Measurements from ENCODE around the gene RRAD.

Gene RRAD

GRCh38 chr16:66914541-66914940 lies 10.8 kb downstream of the RRAD start:
- no peak for DNase-seq

DNA sequence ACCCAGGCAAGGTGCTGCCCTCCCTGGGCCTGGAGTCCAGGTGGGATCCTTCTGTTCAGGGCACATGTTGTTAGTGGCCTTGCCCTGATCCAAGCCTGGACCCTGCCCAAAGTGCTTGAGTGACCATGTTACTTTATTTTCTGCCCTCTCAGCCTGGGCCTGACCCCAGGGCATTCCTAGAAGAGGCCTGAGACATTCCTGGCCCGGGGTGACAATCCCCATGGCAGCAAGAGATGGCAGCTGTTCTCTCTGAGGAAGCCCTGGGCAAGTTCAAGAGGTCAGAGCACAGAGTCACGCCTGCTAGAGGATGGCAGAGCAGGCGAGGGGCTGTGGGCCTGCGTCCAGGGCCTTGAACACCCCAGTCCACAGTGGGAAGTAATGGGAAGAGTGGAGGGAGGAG lies 11.6 kb downstream of the RRAD start:
- no peak for DNase-seq

- no peak for DNase-seq
These were observed 12.3 kb downstream of the RRAD start for GRCh38 chr16:66913081-66913480.

DNA sequence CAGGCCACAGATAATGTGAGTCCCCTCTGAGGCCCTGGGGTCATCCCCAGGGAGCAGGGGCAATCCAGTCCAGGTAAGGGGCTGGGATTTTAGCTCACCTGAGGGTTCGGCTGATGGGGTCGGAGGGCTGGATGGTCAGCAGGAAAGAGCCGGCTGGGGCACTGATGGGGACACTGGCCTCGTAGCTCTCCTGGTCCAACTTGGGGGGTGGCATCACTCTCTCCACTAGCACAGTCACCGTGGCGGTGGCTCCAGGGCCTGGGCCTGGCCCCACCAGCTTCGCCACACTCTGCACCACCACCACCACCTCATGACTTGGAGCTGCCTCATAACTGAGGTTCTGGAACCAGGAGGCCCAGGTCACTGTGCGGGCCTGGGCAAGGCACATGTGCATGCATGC lies 13.5 kb downstream of the RRAD start:
- DNase-seq = no peak

- no peak for DNase-seq
These were observed 14.2 kb downstream of the RRAD start for GRCh38 chr16:66911112-66911511.

DNA sequence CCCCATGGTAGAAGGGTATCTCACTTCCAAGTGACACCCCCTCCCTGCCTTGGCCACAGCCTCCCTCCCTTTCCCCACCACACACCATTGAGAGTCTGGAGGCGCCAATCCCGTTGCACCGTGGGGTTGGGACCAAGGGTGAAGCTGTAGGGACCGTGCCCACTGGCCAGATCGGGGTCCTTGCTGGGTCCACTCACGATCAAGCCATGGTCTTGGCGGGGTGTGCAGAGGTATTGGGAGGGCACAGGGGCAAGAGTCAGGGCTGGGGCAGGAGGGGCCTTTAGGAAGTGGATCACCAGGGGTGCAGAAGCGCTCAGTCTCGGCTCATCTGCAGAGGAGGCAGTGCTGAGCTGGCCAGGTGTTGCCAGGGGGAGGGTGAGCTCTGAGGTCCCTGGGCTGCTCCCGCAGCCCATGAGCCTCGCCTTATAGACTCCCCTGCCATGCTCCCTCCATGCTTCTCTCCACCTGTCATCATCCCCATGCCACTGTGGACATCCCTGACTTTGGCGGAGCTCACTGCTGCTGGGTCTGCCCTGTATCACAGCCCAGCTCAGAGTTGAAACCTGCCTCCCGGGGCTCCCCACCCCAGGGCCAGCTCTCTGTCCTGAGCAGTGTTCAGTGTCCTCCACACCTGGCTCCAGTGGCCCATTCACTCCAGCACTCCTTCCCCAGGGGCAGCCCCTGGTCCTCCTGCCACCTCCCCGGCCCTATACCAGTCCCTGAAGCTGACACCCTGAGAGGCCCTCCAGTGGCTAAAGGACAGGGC lies 15.0 kb downstream of the RRAD start:
- DNase-seq = no peak

DNA sequence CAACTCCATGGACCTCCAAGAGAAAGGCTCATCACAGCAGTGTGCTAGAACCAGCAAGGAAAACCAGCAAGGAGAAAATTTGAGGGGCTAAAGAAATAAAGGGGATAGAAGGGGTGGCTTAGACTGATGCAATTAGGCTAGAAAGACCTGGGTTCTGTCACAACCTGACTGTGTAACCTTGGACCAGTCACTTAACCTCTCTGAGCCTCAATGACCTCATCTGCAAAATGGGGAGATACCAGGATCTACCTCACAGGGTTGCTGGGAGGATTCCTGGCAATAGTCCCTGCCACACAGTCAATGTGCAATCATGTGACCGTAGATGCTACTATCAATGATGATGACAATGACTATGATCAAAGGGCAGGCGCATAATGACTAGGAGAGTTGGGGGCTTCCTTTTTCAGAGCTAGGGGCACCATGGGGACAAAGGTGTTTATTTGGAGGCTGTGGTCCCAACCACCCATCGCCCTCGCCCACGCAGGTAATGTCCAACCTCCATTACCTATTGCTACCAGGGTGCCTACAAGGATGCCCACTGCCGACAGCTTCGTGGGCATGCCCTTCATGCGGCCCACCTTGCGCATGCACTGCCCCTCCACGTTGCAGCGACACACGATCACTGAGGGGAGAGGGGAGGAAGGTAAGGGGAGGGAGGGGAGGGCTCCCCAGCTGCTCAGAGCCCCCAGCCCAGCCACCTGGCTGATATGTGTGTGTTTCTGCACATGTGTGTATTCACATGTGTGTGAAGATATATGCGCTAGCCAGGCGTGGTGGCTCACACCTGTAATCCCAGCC lies 16.4 kb downstream of the RRAD start:
- DNase-seq = no peak

- DNase-seq = no peak
These were observed 17.2 kb downstream of the RRAD start for GRCh38 chr16:66908116-66908515.

DNA sequence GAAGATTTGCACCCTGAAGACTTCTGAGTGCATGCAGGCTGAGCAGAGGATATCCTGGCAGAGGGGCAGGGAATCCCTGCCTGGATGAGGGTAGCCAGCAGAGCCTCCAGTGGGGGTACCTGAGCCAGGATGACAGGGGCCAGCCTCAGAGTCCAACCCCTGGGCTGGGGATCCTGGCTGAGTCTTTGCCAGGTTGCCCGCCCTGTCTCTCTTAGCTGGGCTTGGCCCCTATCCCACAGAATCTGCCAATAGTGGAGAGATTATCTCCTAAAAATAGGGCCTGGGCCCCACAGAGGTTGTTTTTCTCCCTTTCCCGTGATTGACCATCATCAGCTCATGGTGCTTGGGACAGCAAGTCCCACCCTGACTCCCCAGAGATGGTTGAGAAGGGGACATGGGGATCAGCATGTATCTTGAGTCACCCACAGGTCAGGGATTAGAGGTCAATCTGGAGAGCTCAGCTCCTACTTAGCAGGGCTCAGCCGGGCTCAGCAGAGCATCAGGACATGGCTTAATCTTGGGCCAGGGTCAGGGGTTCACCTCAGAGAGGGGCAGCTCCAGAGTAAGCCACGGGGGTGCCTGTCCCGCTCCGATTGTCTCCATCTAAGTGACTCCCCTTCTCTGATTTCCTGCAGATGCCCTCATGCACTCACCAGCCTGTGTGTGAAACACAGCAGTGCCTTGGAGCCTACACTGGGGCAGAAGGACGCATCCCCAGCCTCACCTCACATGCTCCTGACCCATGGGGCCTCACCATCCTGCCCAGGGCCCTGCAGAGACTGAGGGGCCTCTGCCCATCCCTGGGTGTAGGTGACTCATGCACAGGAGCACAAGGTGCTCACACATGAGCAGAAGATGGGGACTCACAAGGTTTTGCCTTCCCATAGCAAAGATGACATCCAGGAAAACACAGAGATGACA lies 18.2 kb downstream of the RRAD start:
- no peak for DNase-seq

DNA sequence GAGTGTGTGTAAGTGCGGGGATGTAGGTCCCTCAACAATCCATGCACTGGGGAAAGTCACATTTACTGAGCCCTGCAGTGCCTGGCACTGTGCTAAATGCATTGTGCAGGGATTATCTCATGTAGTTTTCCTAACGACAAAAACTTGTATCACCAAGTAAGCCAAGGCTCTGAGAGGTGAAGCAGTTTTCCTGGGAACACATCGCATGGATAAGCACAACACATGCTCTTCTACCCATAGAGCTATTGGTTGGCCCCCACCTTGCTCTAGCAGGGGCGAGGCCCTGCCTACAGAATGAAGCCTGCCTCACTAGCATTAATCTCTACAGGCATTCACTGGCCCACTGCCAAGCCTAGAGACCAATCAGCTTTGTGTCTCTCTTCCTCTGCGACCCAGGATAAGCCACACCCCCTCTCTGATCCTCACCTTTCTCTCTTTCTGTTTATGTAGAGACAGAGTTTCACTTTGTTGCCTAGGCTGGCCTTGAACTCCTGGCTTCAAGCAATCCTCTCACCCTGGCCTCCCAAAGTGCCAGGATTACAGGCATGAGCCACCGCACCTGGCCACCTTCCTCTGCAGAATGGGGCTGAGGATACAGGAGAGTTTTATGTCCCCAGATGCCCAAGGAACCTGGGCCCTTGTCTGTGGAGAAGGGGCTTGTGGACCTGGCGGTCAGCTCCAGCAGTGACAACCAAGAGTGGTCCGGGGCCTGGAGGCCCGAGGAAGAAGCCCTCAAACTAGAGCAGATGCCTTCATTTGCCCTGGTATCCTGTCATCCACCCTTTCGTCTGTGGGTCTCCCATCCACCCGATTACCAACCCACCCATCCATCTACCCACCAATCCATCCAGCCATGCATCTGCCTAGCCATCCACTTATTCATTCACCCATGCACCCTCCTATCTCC lies 19.4 kb downstream of the RRAD start:
- DNase-seq = peak; percentile 97

DNA sequence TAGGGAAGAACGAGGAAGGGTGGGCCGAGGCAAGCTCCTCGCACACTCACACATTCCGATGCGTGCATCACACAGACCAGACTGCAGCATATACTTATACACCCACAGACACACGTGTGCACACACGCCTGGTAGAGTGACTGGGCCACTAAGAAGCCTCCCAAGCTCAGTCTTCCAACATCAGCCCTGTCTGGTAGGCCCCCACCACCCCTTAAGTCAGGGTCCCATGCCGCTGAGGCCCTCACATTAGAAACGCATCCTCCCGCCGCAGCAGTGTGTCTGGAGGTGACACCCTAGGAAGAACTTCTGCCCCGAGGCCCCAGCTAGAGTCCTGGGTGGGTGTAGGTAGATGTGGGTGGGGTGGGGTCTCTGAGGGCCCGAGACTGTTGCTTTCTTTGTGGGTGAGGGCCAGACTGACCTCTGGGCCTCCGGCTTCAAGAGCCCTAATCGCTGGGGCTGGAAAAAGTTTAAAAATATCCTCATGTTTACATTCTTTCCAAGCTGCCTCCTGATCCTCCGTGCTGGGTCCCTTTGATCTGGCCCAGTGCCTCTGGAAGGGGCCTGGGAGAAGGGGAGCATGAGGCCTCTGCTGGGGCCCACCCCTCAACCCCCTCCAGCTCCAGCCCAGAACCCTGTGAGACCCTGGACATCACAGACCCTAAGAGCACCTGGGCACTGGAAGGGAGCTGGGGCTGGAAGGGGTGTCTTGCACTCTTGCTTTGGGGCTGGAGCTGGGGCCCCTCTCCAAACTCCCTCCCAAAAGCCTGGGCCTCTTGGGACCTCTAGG lies 20.3 kb downstream of the RRAD start:
- no peak for DNase-seq

GRCh38 chr16:66904428-66904845 lies 20.9 kb downstream of the RRAD start:
- DNase-seq = no peak

GRCh38 chr16:66903544-66904427 lies 21.5 kb downstream of the RRAD start:
- DNase-seq = peak; percentile 65

- DNase-seq = no peak
These were observed 22.4 kb downstream of the RRAD start for GRCh38 chr16:66902648-66903543.

- DNase-seq = no peak
These were observed 23.7 kb downstream of the RRAD start for GRCh38 chr16:66901626-66902025.

DNA sequence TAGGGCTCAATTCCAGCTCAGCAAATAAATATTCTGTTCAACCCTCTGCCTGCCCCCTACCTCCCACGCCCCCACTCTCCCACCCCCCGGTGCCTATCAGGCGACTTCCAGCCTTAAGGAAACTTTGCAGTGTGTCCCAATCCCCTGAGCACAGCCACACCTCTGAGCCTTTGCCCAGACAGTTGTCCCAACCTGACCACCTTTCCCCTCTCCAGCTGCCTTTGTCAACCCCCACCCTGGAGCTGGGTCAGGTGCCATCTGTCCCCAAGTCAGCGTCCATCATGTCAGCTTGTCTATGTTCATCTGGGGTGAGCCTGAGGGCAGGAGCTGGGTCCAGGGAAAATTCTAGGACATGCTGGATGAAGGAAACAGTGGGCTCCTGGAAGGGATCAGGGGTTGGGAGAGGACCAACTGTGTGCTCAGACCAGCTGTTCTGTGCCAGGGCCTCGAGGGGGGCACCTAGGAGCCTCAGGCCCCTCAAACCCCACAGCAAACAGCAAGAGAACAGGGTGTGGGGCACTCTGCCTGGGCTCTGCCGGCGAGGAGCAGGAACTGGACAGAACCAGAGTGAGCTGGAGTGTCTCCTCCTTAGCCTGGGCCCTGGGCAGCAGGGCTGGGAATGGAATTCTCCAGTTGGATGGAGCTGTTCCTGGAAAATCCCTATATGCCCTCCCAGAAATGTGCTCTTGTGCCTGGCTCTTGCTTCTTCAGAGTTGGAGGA lies 24.5 kb downstream of the RRAD start:
- no peak for DNase-seq

DNA sequence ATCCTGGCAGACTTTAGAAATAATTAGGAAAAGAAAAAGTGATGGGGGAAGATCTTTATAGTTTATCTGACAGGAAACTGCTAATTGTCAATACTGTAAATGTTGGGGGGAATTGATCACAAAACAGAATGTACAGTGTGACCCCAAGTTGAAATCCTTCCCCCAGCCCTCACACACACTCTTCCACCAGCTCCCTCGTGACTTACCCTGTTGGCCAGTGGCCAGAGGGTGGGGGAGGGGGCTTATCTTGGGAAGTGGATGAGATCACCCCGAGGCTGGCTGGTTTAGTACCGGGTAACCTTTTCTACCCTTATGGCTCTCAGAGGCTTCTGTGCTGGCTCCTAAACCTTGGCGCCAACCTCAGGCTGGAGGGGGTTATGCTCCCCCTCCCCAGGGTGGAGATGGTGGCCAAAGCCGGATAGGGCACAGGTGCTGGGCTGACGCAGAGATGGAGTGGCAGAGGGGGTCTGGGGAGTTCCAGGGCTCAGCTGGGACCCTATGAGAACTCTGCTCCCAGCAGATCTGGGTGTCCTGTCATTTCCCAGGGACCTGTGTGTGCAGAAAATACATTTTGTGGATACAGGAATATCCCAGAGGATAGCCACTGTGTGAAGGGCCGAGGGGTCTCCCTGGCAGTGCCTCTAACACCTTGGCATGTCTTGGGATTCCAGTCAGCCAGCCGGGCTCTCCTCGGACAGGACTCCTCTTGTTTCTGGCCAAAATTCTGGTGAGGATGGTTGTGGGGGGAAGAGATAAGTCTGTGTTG lies 25.2 kb downstream of the RRAD start:
- peak; percentile 88 for DNase-seq
